OCI-LY7 (cell line): ENCODE measurements around the gene DENND1A.

Experiments
- CTCF ChIP-seq: fragments of 200-600 bp; sonication (generic); conservative IDR thresholded peaks from 2 replicates; pipeline ENCODE4 v1.5.1; 2014; ENCODE audit warnings: mild to moderate bottlenecking, antibody characterized with exemption, low read length, moderate library complexity, mixed read lengths
- EZH2phosphoT487 ChIP-seq: fragments of 200-600 bp; sonication (generic); IDR thresholded peaks from 2 replicates; pipeline ENCODE4 v1.6.1; 2018; ENCODE audit warnings: low read depth, borderline replicate concordance, mild to moderate bottlenecking, mixed run types, antibody characterized with exemption, low read length, moderate library complexity, mixed read lengths

- TF ChIP-seq CTCF: no peak
- TF ChIP-seq EZH2phosphoT487: no peak
Observed at GRCh38 chr9:123406691-123407216, 523.2 kb downstream of the DENND1A start.
